ENCODE results near the gene CTCF.

The CTCF gene

DNA sequence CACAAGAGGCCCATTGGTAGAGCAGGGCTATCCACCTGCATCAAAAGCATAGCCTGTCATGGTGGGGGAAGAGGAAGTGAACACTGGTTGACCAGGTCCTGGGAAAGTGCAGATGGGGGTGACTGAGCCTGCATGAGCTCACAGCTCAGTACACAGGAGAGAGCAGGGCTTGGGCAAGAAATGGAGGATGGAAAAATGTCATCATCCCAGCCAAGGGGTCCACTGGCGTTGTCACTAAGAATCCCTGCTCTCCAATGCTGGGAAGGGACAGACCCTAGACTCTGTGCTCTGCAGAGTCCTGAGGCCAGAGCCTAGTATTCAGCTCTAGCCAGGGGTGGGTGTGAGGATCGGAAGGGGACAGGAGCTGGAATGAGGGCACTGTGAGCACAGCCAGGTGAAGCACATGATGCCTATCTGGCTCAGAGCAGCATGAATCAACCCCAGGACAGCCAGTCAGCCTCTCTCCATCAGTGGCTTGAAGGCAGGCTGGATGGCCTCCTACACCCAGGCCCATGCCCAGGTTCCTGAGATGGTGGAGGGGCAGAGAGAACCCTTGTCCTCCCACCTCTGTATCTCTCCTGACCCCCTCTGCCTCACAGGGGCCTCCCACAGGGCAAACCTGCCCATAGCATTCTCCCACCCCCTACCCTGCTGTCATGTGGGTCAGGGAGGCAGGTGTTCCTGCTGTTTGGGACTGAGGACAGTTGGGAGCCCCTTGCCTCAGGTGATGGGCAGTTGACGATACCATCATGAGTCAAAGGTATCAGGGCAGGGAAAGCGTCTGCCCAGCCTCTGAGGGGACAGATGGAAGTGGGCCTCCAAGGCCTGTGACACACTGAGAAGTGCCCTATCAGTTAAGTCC, 13.8 kb upstream of the CTCF start:
- no peak for DNase-seq (ENCODE audit: low read depth in 2 of 2)

DNA sequence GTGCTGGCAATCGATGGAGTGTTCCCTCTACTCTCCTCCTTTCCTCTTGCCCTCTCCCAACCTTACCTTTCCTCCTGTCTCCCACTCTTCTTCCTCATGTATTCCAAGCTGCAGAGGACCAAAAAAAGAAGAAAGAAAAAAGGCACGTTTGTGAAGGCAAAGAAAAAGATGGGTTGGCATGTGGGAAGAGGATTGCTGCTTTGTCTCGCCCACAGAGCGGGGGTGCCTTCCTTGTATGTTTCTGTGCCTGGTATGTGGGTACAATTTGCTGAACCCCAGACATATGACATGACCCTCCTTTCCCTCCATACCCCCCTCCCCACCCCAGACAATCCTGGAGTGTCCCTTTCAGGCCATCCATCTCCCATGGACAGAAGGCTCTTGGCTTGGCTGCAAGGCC, 13.1 kb upstream of the CTCF start:
- DNase-seq (ENCODE audit: low read depth in 2 of 2) = no peak

DNA sequence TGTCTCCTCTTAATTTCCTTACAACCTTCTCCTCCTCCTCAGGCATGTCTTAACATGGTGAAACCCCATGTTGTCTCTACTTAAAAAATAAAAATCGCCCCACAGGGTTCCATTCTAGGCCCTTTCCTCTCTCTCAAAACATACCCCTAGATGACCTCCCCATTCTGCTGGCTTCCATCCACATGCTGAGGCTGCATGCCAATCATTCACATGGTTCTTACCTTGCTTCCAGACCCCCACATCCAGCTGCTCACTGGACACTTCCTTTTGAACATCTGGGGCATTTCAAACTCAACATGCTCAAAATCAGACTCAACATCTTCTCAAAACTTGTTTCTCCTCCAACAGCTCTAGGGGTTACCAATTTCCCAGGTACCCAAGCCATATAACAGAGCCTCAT, 12.4 kb upstream of the CTCF start:
- DNase-seq (ENCODE audit: low read depth in 2 of 2) = no peak

DNA sequence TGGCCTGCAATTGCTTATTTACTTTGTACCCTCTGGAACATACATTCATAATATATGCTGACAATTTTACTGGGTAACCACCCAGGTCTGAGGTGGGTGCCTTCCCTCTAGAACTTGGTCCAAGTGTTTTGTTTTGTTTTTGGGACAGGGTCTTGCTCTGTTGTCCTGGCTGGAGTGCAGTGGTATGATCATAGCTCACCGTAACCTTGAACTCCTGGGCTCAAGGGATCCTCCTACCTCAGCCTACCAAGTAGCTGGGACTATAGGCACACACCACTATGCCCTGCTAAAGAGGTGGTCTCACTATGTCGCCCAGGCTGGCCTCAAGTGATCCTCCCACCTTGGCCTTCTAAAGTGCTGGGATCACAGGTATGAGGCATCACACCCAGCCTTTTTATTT, 11.2 kb upstream of the CTCF start:
- no peak for DNase-seq (ENCODE audit: low read depth in 2 of 2)

DNA sequence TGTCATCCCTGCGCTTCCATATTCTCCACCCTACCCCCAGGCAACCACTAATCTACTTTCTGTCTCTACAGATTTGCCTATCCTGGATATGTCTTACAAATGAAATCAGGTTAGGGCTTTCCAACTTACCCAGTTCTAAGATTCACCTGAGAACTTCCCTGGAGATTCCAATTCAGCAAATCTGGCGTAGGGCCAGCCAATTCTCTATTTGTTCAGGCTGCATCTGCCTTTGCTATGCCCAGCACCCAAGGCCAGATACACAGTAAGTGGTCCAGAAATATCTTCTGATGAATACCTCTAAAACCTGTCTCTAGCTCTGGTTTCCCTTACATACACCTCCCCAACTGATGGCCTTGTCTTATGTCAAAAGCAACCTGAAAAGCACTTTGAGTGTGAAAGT, 10.4 kb upstream of the CTCF start:
- DNase-seq (ENCODE audit: low read depth in 2 of 2) = no peak

DNA sequence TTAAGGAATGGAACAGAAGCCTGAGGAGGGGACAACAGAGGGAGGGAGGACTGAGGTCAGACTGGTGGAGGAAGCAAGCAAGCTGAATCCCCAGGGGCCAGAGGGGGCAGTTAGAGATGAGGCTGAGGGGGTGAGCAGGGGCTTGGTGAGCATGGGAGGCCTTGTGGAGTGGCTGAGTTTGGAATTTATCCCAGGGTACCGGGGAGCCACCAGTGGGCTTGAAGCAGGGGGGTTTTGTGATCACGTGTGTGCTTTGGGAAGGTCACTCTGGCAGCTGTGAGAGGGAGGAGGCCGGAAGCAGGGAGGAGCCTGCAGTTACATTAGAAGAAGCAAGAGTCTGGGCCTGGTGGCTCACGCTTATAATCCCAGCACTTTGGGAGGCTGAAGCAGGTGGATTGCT, 9.8 kb upstream of the CTCF start:
- no peak for DNase-seq (ENCODE audit: low read depth in 2 of 2)

DNA sequence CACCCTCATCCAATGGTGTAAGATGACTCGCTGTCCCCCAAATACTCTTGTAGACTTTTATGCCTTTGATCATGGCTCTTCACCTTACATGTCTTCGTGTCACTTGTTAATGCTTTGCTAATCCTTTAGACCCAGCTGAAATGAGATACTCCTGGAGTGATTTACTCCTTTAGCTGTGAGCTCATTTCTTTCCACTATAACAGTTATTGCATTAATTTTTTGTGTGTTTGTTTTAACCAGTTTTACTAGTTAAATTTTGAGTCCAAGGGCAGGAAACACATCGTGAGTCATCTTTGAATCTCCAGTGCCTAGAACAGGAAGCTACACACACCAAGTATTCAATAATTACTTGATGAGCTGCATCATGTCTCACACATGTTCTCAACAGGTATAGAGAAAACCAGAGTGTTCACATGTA, 6.5 kb upstream of the CTCF start:
- DNase-seq (ENCODE audit: low read depth in 2 of 2) = no peak

DNA sequence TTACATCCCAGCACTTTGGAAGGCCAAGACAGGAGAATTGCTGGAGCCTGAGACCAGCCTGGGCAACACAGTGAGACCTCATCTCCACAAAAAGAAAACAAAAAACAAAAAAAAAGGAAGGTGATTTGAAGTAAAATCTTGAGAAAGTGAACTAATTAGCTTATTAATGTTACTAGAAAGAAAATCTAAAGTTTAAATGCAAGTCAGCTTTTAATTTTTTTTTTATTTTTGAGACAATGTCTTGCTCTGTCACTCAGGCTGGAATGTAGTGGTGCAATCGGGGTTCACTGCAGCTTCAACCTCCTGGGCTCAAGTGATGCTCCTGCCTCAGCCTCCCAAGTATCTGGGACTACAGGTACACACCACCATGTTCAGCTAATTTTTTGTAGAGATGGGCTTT, 3.5 kb upstream of the CTCF start:
- DNase-seq (ENCODE audit: low read depth in 2 of 2) = no peak

DNA sequence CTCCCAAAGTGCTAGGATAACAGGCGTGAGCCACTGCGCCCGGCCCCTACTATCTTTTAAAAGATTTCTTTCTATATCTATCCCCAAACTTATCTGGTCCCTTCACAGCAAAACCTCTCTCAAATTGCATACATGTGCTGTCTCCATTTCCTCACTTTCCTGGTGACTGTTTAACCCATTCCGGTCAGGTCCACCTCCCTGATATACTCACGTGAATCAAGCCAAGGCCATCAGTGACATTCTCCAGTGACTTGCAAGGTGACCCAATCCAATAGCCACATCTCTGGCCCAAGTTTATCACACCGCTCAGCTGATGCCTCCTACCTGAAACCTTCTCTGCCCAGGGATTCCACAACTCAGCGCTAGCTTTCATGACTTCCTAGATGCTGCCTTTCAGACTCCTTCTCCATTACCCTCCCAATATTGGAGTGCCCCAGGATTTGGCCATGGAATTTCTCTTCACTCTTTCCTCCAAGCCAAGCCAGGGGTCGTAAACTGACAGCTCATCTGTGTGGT, 1.4 kb upstream of the CTCF start:
- no peak for DNase-seq (ENCODE audit: low read depth in 2 of 2)

DNA sequence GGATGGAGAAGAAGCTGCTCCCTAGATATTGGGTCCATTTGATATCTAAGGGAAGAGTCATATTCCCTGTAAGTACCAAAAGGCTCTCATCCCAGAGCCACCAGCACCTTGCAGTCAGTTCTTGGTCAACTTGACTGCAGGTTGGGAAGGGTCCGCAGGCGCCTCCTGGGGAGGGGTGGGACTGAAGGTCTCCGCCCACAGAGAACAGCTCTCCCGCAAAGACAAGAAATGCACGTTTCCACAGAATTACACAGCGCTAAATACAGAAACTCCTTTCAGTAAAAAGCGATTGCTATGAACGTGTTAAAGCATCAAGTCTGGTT, 864 bp upstream of the CTCF start:
- no peak for DNase-seq (ENCODE audit: low read depth in 2 of 2)

DNA sequence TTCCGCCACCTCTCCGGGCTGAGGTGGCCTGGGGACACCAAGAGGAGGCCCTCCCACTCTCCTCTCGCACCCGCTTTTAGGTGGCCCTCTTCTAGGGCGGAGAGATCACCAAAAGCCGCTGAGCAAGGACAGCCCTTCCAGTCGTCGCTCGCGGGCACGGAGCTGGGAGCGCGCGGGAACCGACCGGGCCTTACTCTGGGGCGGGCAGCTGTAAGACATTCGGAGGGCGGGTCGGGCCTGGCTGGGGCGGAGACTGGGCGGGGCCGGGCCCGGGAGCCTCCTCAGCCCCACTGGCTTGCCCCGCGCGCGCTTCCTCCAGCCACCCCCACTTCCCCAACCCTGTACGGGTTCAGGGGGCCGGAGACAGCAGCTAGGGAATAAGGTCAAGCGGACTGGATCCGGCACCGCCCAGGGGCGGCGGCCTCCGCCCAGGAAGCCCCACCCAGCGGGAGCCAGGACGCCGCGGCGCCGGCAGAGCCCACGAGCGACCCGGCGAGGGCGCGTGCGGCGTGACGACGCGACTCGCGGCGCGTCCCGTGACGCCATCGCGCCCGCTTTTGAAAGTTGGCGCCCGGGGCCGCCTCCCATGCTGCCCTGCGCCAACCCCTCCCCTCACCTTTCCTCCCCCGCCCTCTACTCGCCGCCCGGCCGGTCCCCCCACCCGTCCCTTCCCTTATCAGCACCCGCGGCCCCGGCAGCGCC, 351 bp upstream of the CTCF start:
- peak; percentile 96 to 97 for DNase-seq (ENCODE audit: low read depth in 2 of 2)

DNA sequence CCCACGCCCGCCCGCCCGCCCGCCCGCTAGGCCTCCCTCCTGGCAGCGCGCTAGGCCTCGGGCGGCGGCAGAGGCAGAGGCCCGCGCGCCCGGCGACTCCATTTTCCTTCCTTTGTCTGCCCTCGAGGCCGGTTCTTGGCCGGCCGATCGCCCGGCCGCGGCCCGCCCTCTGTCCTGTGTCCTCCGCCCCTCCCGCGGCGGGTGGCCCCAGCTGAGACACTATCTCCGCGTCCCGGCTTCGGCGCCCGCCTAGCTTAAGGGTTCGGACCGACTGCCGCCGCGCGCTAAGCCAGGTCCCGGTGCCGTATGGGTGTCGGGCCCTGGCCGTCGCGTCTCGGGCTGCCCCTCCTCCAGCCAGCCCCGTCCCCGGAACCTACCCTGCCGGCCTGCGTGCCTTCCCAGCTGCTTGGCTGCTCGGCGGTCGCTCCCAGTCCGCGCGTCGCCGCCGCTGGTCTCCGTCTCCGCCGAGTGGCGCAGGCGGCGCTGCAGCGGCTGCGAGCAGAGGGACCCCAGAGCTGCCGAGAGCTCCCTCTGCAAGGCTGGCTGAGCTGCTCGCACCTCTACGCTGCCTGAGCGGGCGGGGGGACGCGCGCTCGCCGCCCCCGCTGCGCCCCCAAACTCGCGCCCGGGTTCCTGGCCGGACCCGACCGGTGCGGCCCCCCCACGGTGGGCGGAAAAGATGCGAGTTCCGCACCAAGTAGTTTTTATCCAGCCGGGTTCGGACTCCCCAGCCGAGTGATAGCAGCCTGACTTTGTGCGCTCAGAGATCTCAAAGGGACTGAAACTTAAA, 787 bp downstream of the CTCF start:
- DNase-seq (ENCODE audit: low read depth in 2 of 2) = peak in 1 of 2 donors; percentile 41

DNA sequence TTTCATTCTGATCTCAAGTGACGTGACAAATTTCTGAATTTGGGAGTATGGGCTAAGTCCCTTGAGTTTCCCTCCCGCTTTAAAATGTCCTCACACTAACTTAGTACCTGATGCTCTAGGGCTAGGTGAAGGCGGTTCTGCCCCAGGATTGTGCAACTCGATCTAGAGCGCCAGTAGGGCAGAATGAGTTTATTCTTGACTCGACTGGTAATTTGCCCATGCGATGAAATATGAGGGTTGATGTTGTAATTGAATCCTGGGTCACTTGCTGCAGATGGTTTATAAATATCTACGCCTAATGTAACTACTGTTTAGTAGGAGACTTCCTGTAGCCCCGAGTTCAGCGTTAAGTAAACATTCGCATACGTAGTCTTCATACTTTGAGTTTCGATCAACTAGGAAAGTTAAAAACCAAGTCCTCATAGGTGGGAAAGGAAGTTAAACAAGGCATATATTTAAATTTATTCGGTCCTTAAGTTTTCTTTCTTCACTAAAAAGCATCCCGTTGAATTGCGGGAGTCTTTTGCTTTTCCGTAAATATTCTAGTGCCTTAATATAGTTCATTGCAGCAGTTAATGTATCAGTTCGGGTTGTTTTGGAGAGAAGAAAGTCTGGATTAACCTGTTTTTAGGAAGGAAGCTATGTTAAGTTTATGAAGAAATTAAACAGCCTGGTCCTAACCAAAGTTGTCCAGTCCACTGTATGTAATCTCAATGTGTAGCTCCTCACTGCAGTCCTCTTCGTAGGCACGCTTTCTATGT, 1.6 kb downstream of the CTCF start:
- DNase-seq (ENCODE audit: low read depth in 2 of 2) = no peak

DNA sequence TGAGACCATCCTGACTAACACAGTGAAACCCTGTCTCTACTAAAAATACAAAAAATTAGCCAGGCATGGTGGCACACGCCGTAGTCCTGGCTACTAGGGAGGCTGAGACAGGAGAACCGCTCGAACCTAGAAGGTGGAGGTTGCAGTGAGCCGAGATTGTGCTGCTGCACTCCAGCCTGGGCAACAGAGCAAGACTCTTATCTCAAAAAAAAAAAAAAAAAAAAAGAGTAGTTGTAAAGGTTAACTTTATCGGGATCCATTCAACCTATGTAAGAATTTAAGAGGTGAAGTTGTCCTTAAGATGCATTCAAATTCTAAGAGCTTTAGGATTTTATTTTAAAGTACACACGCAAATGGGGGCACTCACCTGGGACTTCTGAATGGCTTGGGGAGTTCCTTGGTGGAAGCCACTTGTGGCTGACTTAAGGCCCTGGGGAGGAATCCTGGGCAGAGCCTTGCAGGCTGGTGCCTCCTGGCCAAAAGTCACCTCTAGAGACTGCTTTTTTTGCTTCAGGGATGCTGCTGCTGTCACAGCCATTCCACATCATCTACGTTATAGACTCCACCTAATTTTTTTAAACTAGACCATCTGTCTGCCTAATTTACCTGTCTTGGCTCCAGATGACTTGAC, 3.3 kb downstream of the CTCF start:
- no peak for DNase-seq (ENCODE audit: low read depth in 2 of 2)

DNA sequence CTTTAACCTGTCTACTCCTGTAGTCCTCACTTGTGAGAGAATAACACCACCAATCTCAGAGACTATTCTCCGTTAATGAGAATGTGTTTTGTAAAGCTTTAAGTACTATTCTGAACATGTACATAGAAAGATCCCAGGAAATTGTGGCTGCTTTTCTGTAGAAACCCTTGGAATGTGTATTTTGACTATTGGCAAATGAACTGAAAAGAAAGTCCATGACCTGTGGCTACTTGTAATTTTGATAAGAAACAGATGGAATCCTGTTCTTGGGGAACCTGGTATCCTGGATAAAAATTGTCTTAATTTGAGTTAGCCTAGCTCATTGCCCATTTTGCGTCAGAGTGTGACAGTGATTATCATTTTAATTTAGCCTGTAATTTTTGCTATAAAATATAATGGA, 9.1 kb downstream of the CTCF start:
- DNase-seq (ENCODE audit: low read depth in 2 of 2) = no peak

DNA sequence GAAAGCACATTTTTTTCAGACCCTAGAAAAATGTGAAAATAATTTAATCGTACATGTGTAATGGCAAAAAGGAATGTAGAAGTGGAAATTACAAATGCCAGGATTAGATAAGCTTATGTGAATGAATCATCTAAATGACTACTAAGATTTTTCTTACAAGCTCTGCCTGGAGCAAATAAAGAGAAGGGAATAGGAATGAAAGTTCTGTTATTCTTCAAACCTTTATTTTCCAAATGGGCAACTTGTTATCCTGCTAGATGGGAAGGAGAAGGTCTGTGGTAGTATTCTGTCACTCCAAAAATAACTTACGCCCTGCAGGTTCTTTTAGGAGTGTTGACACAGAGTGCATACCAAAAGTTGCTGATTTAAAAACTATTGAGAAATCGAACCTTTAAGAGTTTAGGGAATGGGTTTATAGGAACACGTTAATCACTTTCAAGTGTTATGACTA, 9.7 kb downstream of the CTCF start:
- DNase-seq (ENCODE audit: low read depth in 2 of 2) = no peak

DNA sequence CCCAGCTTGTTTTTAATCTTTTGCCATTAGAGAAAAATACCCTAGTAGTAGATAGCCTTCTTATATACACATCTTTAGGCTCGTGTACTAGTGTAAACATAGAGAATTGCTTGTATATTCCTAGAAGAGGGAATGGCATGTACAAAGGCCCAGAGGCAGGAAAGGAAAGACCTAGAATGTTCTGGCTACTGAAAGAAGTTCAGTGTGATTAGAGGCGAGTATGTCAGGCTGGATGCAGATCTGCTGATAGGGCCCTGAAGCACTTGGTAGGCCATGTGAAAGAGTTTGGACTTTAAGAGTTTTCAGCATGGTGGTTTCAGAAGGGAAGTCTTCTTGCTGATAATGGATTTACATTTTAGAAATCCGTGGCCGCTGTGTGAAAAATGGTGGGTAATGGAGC, 17.4 kb downstream of the CTCF start:
- DNase-seq (ENCODE audit: low read depth in 2 of 2) = no peak

DNA sequence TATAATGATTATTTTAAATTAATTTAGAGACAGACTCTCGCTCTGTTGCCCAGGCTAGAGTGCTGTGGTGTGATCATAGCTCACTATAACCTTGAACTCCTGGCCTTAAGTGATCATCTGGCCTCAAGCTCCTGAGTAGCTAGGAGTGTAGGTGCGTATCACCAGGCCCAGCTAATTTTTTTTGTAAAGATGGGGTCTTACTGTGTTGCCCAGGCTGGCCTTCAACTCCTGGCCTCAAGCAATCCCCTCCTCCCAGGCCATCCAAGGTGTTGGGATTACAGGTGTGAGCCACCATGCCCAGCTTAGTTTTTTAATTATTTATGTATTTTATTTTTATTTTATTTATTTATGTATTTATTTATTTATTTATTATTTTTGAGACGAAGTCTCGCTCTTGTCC, 17.9 kb downstream of the CTCF start:
- DNase-seq (ENCODE audit: low read depth in 2 of 2) = no peak

DNA sequence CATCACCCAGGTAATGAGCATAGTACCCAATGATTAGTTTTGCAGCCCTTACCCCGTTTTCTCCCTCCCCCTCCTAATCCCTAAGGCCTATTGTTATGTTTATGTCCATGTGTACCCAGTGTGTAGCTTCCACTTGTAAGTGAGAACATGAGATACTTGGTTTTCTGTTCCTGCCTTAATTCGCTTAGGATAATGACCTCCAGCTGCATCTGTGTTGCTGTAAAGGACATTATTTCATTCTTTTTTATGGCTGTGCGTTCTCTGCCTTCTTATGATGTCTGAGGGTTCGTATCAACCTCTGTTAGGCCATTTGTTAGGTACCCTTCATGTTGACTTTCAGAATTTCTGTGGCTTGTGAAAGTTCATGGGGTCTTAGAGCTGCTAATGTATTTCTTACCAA, 31.0 kb downstream of the CTCF start:
- DNase-seq (ENCODE audit: low read depth in 2 of 2) = no peak

DNA sequence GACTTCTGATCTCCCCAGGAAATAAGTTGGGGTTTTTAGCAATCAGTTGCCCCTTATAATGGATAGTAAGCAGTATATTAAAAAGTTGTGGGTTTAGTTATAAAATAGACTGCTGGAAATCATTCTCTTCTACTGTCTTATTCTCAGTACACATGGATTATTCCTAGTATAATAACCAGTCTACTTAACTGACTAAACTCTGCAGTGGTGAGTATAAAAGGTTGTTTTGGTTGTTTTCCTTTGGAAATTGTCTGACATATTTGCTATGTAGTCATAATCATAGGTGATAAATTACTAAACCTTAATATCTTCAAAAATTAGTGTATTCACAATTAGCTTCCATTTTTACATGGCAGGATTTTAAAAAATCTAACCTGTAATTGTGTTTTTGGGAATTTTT, 31.4 kb downstream of the CTCF start:
- no peak for DNase-seq (ENCODE audit: low read depth in 2 of 2)

DNA sequence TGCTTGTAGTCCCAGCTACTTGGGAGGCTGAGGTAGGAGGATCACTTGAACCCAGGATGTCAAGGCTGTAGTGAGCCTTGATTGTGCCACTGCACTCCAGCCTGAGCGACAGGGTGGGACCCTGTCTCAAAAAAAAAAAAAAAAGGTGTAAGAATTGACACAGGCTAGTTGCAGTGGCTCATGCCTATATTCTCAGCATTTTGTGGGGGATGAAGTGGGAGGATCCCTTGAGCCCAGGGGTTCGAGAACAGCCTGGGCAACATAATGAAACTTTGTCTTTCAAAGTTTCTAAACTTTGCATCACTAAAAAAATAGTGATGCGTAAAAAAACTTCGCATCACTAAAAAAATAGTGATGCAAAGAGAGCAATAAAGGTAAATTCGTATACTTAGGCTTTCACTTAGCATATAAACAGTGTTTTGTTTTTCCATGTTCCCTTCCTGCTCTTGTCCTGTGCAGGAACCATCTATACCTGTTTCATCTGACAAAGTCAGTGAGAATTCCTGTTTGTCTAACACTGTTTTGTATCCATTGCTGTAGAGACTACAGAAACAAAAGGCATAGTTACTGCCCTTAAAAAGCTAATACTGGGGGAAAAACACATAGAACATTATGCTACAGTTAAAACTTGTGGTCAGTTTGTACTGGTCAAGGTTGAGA, 32.1 kb downstream of the CTCF start:
- DNase-seq (ENCODE audit: low read depth in 2 of 2) = no peak

Data from stimulated activated CD4-positive, alpha-beta T cell treated with anti-CD3 and anti-CD28 coated beads, Interleukin-15, amount 100 ng/mL, for 48 hours (primary cell).